ENCODE measurements around the gene WFDC1. TPM values are rescaled to one million over a fixed set of nuclear protein-coding genes. Genes with fewer than 3 reads are reported as not detected.

Gene WFDC1
- total and polyA plus RNA-seq, 2 donors (not counting 3 experiments of a cell fraction or from before 2014, with no cell fraction given), result not detected

- no peak overlapping the region for H3K9ac ChIP-seq (replicated peaks; ENCODE audit: extremely low read depth, insufficient read depth, low read length)
- H4K20me1 ChIP-seq (replicated peaks; ENCODE audit: control insufficient read depth, extremely low read depth, insufficient read depth, low read length), result no peaks in the 10 kb centered on the region
- no peak overlapping the region for H3K27ac ChIP-seq (ENCODE audit: insufficient read depth, low read depth, low read length)
- no peaks in the 10 kb centered on the region for H3K36me3 ChIP-seq (ENCODE audit: control insufficient read depth in 2 of 2, extremely low read depth in 1 of 2, insufficient read depth in 2 of 2, low read length in 2 of 2)
- FAIRE-seq (no peak), DNase-seq (ENCODE audit: low read depth, low spot score) (no peak)
- peaks cover 0 to 2% of the 10 kb centered on the region in 2 experiments for H3K27me3 ChIP-seq (ENCODE audit: control insufficient read depth in 2 of 2, insufficient read depth in 2 of 2, low read length in 2 of 2)
- CTCF ChIA-PET, result no interaction called here
- no peaks in the 10 kb centered on the region for H3K9me3 ChIP-seq (replicated peaks; ENCODE audit: control insufficient read depth, insufficient read depth, low read length)
- H3K4me3 ChIP-seq (replicated peaks in 1 of 3; ENCODE audit: insufficient read depth in 1 of 3, low read depth in 1 of 3, low read length in 3 of 3), result no peak overlapping the region
- dilution Hi-C loops (cut with MboI; ENCODE audit: extremely low pct_ligation_motif_present, low sequenced_read_pairs) (loop anchor here (25.0 kb wide), 1 partner anchor 164 kb away; no protein-coding TSS in a partner anchor), intact Hi-C loops (cut with micrococcal nuclease) (no loop called here)
- H3K4me1 ChIP-seq (ENCODE audit: control insufficient read depth, extremely low read depth, insufficient read depth, low read length), result no peaks in the 10 kb centered on the region
- no TSS peak for BruUV-seq (replicated peaks)
- H2AFZ ChIP-seq (ENCODE audit: low read depth, low read length), result no peak overlapping the region
- TF ChIP-seq GATA2 (IDR thresholded peaks at IDR 0.05; ENCODE audit: insufficient read depth, insufficient read length, low read depth, low read length) (no peak), POLR2A (IDR thresholded peaks at IDR 0.05; ENCODE audit: low read depth, low read length) (no peak), JUN (IDR thresholded peaks at IDR 0.05; ENCODE audit: borderline replicate concordance, insufficient read depth, insufficient read length, low read depth) (no peak)
- no peak overlapping the region for H3K4me2 ChIP-seq (ENCODE audit: insufficient read depth, low read length)
- POLR2A ChIA-PET, result no interaction called here
- no peaks in the 10 kb centered on the region for H3K9me1 ChIP-seq (replicated peaks; ENCODE audit: control insufficient read depth, extremely low read depth, insufficient read depth, low read length)
- H3K79me2 ChIP-seq (ENCODE audit: control insufficient read depth, insufficient read depth, low read length), result no peaks in the 10 kb centered on the region
Measured at GRCh38 chr16:84247844-84248243, 46.8 kb upstream of the WFDC1 start.

- FAIRE-seq, result no peak
- dilution Hi-C loops (cut with MboI; ENCODE audit: extremely low pct_ligation_motif_present, low sequenced_read_pairs), result no loop called here
Measured at GRCh38 chr16:84252184-84252583, 42.5 kb upstream of the WFDC1 start.

More at GRCh38 chr16:84252184-84252583, 42.5 kb upstream of the WFDC1 start:
- Histone ChIP-seq H3K4me3 (replicated peaks in 1 of 3; ENCODE audit: insufficient read depth in 1 of 3, low read depth in 1 of 3, low read length in 3 of 3) (no peak overlapping the region), H3K9me1 (replicated peaks; ENCODE audit: control insufficient read depth, extremely low read depth, insufficient read depth, low read length) (no peaks in the 10 kb centered on the region), H3K79me2 (ENCODE audit: control insufficient read depth, insufficient read depth, low read length) (no peaks in the 10 kb centered on the region), H4K20me1 (replicated peaks; ENCODE audit: control insufficient read depth, extremely low read depth, insufficient read depth, low read length) (no peaks in the 10 kb centered on the region), H3K4me1 (ENCODE audit: control insufficient read depth, extremely low read depth, insufficient read depth, low read length) (no peaks in the 10 kb centered on the region), H3K9ac (replicated peaks; ENCODE audit: extremely low read depth, insufficient read depth, low read length) (no peak overlapping the region), H3K4me2 (ENCODE audit: insufficient read depth, low read length) (no peak overlapping the region), H3K27ac (ENCODE audit: insufficient read depth, low read depth, low read length) (no peak overlapping the region), H3K9me3 (replicated peaks; ENCODE audit: control insufficient read depth, insufficient read depth, low read length) (no peaks in the 10 kb centered on the region), H3K36me3 (ENCODE audit: control insufficient read depth in 2 of 2, extremely low read depth in 1 of 2, insufficient read depth in 2 of 2, low read length in 2 of 2) (no peaks in the 10 kb centered on the region), H2AFZ (ENCODE audit: low read depth, low read length) (no peak overlapping the region), H3K27me3 (ENCODE audit: control insufficient read depth in 2 of 2, insufficient read depth in 2 of 2, low read length in 2 of 2) (peaks cover 5% of the 10 kb centered on the region in 2 experiments)
- intact Hi-C loops (cut with micrococcal nuclease), result no loop called here
- TF ChIP-seq MYC (IDR thresholded peaks at IDR 0.05; ENCODE audit: low read depth, low read length), result no peak
- CTCF ChIA-PET, result no interaction called here
- no peak for DNase-seq (ENCODE audit: low read depth, low spot score)
- POLR2A ChIA-PET, result no interaction called here
- BruUV-seq (replicated peaks), result no TSS peak
